Dedifferentiated amniotic fluid mesenchymal stem cell (primary cell): Measurements from ENCODE around the gene RERG.

Experiments used
- DNase-seq: peaks from one replicate; pipeline ENCODE4 v3.0.0-alpha.2; 2016; ENCODE audit errors: extremely low spot score

RERG gene

DNA sequence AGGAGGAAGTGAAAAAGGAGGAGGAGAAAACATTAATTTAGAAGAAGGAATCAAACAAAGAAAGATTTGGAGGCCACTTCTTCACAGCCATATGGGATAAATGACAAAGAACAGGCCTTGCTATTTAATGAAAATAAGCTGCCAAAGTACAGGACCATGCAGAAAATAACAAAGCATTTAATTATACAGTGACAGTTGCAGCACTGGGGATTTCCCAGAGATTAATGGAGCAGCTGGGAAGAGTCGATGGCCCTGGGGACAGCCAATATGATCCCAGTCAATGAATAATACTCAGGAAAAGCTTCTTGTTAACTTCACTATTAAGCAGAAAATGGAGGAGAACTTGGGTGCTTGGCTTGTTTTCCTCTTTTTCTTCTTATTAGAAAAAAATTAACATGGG lies 34.6 kb downstream of the RERG start:
- no peak for DNase-seq

DNA sequence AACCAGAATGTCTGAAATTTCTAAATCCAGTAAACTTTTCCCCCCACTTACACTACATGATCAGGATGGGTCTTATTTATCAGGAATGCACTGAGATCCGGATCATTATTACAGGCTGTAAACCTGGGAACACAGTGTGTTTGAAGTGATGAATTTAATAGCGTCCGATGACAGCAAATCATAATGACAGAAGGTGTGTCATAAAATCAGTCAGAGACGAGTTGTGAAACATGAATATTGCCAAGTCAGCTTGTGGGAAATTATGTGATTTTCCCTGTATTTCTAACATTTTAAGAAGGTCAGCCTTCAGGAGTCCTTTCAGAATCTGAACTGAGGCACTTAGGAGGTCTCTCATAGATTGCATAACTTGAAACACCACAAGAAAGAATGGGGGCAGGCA lies 36.7 kb downstream of the RERG start:
- no peak for DNase-seq

DNA sequence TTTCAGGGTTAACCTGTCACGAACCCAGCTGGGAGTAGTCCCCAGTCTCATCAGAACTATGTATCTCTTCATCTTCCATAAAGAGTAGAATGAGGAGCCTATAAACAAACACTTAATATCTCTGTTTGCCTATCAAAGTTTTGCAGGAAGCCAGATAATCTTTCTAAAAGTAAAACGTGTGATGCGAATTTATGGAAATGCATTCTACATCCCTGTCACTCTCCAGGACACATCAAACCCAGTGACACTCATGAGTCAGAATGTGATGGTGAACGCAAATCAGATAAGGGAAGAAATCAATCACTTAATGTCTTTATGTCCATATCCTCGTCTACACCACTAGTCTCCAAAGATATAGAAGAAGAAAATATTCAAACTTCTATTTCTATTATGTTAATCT lies 37.4 kb downstream of the RERG start:
- no peak for DNase-seq

DNA sequence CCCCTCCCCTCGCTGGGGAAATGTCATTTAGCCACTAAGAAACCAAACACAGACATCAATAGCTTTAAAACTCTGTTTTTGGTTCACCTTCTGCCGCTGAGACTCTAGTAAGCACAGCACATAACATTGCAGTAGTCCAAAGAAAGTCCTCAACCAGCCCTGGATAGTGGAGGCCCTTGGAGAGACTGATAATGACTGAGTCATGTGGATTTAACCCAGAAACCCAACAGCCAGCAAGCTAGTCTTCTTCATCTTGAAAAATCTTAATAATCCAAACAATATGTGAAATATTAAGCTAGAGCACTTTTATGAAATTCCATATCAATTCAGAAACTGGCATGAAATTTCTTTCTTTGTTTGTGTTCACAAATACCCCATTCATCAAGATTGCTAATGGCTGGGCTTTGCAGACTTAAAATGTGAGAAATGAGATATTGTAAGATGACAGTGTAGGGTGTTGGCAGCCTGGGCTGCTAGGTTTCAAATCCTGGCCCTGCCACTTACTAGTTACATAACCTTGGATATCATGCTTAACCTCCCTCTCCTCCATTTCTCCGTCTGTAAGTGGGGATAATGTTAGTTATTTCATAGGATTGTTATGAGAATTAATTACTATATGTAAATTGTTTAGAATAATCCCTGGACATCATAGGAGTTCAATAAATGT lies 40.1 kb downstream of the RERG start:
- DNase-seq = no peak

DNA sequence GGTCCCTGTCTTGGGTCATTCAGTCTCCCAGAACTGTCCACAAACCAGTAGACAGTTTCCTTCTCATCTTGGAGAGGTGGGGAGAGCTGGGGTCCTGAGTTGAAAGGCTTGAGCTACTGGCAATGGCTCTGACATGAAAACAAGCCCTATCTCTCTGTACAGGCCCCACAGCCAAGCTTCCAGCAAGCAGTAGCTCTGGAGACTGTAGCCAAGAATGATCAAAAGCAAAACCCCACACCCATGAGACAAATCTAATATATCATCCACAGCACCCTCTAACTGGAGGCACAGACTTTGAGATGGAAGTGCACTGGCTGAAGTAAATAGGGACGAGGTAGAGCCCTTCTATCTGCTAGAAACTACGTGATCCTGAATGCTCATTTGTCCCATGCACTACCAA lies 40.9 kb downstream of the RERG start:
- DNase-seq = no peak

DNA sequence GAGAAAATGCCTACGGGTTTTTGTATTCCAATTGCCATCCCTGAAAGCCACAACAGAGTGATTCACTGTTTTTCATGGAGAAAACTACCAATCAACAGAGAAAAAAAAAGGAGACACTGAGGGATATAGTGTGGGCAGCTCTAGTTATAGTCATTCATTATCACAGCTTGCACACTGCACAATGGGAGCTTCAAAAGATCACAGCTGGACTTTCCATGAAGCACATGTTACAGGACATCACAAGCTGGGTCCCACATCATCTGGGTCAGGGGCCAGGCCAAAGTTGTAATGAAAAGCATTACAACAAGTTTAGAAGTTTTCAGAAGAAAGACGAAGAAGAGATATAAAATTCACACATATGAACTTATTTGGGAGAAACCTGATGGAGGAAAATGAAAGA lies 41.5 kb downstream of the RERG start:
- no peak for DNase-seq

DNA sequence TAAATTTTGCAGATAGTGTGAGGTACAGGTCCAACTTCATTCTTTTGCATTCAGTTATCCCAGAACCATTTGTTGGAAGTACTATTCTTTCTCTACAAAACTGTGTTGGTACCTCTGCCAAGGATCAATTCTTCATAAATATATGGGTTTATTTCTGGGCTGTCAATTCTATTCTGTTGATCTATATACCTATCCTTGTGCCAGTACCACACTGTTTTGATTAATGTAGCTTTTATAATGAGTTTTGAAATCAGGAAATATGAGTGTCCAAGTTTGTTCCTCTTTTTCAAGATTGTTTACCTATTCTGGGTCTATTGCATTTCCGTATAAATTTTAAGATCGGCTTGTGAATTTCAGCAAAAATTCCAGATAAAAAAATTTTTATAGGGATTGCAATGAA lies 48.1 kb downstream of the RERG start:
- DNase-seq = no peak

DNA sequence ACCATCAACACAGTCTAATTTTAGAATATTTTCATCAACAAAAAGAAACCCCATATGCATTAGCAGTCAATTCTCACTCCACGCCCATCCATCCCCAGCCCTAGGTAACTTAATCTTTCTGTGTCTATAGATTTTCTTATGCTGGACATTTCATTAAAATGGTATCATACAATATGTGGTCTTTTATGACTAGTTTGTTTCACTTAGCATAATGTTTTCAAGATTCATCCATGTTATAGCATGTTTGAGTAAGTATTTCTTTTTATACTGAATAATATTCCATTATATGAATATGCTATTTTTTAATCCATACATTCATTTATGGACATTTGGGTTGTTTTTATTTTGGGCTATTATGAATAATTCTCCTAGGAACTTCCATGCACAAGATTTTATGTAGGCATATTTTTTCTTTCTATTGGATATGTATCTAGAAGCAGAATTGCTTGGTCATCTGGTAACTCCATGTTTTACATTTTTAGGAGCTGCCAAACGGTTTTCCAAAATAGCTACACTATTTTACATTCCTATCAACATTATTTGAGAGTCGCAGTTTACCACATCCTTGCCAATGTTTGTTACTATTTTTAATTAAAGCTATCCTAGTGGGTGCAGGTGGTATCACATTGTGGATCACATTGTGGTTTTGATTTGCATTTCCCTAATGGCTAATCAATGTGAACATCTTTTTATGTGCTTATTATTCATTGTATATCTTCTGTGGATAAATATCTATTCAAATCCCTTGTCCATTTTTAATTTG lies 49.0 kb downstream of the RERG start:
- no peak for DNase-seq

DNA sequence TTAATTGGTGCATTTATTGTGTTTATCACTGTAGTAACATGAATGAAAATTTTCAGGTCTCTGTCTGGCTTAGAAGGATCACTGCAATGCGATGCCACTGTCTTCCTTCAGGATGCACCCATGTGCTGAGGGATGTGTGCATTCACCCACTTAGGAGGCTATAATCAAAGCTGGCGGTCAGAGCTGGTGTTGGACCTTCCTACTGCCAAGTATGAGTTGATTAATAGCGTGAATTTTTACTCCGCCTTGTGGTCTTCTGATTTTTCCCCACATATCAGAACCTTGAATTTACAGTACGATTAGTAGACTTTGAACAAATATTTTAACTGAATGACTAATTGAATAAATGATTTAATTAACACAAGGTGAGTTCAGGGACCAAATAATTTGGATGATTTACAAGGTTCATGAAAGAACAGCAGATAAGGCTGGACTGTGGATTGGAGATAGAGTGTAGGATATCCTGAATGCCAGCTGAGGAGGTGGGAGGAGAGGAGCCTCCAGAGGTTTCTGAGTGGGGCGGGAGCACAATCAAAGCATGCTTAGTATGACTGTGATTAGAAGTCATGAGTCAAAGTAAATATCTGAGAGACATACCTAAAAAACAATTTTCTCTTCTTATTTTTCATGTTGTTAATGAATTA lies 50.1 kb downstream of the RERG start:
- DNase-seq = no peak

DNA sequence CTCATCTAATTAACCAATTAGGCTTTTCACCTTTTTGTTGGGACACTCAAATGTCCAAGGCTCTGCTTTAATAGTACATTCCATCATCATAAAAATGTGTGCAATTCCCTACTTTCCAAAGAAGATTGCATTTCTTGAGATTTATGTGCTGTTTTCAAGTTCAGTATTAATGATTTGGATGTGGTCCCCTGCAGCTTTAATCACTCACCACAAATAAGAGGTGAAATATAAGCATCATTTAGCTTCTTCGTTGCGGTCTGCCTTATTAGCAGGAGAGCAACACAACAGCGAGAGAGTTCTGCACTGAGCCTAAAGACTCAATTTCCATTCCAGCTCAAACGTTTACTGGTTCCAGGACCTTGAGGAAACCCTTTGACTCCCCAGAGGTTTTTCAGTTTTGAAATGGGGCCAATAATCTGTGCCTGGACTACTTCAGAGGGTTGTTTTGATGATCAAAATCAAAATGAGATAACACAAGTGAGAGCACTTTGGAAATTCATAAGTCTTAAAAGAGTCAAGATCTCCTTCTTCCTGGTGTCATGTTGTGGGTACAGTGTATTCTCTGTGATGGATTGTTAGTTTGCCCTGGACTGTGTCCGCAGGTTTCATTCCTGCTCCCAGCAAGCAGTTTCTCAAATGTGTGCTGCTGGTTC lies 53.1 kb downstream of the RERG start:
- no peak for DNase-seq

DNA sequence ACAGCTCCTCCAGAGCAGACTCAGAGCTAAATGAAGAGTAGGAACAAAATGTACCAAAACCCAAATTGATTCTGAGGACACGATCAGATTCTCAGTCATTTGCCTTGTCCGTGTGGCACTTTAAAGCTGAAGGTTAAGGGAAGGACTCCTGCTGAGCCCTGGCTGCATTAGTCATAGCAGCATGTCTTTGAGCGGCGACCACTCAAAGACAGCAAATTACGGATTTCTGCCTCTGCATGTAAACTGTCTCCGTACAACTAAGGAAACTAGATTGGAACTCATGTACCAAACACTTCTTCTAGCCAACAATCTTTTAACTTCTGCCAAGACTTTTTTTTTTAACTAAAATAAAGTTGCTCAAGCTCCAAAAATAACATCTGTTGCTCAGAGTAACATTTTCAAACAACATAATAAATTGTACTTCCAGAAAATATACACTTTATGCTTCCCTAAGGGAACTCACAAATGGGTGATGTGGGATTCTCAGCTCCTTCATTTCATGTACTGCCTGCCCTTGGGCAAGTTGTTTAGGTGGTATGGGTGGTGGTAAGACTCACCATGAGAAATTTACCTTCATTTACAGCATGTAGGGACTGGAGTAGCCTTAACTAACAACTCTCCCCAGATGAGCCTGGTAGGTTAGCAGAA lies 56.1 kb downstream of the RERG start:
- DNase-seq = no peak

DNA sequence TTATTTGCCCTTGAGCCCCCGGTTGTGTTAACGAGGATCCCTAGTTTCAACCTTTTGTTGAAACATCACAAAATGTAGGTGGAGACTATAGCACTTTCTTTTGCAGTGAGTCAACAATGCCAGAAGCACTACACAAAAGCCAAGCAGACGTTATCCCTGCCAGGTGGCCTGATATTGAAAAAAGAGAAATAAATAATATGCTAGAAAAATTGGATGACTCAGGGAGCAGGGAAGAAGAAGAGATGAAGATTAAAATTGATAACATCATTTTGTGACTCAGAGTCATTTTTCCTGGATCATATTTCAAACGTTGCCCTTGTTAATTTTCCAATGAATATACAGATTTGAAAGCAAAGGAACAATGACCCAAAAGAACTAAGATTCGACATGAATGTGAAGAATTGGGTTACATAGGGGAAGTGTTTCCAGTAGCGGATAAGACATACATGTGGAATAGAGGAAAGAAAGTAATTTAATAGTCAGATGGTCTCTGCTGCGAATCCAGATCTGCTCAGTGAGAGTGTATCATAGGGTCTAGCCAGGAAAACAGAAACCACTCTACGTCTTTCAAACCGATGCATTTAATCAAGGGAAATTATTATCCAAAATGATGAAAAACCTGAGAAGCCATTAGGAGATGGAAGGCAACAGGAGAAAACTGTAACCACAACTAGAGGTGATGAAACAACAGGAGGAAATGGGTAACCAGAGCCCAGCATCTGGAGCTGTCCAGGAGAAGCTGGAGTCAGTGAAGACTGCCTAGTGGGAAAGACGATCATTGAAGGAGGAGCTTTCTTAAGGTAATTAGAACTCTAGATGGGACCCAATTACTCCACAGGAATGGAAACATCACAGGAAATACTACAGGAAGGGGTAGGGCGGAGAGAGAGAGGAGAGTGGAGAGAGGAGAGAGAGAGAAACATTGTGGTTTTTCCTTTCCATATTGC lies 57.9 kb downstream of the RERG start:
- no peak for DNase-seq

DNA sequence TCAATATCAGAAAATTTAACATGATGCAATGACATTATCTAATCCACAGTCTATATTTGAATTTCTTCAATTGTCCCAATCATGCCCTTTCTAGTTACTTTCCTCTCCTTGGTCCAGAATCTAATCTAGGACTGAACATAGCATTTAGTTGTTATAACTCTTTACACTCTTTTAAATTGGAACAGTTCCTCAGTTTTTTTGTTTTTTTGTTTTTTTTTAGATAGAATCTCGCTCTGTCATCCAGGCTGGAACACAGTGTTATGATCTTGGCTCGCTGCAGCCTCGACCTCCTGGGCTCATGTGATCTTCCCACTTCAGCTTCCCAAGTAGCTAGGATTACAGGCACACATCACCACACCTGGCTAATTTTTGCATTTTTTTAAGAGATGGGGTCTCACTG lies 63.1 kb downstream of the RERG start:
- no peak for DNase-seq

DNA sequence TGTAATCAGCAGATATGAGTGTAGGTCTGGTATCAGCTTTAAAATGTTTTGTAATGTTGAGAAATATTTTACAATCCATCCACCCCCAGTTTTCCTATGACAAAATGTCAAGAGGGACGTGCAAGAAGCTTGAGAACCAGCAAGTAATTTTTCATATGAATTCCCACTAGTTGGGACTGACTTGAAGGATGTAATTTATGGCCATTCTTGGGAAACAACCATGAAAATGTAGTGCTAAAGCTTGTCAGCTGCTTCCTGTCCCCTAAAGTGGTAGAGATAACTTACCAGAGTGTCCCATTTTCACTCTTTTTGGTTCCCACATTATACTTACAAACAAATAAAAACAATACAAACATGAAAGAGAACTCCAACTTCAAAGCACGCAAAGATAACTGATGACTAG lies 63.9 kb downstream of the RERG start:
- DNase-seq = no peak

DNA sequence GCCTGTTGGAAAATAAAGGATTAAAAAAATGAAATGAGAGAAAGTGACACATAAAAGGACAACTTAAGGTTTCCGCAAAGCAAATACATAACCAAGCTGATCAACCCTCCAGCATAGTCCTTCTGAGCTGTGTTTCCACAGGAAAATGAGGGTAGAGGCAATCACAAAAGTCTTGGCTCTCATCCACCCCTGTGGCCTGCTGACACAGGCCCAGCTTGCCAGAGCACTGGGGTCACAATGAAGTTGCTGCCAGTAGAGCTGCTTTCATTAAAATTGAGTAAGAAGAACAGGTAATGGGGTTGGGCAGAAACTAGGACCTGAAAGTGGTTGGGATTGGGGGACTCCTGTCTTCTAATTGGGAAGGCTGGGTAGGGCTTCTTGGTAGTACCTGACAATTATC lies 65.9 kb downstream of the RERG start:
- no peak for DNase-seq

DNA sequence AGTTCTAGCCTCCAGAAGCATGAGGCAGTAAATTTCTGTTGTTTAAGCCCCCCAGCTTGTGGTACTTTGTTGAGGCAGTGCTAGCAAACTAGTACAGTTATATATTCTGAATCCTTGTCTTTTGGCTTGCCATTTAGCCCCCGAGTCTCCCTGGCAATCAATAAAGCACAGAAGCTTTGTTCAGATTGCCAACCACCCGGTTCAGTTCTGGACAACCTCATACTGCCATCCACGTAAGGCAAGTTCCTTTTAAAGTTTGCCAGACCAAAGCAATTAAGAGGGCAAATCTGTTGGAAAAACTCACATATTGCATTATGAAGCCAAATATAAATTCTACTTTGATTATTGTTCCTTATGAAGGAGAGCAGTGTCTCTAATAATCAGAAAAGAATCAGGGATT lies 67.1 kb downstream of the RERG start:
- DNase-seq = no peak

DNA sequence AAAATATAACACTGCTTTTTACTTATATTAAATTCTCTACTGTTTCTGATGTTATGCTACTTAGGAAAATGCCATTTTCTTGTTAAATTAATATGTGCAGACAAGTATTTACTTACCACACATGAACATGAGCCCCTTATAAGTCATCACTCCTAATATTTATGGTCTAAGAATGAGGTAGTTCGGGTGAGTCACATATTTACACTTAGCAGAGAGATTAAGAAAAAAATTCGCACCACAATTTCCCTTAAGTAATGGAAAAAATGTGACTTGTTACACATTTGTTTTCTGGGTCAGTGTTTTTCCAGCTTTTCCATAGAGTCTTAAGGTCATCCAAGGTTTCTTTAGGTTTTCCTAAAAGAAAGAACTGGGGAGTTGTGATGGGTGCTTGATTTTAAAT lies 68.3 kb downstream of the RERG start:
- DNase-seq = no peak

DNA sequence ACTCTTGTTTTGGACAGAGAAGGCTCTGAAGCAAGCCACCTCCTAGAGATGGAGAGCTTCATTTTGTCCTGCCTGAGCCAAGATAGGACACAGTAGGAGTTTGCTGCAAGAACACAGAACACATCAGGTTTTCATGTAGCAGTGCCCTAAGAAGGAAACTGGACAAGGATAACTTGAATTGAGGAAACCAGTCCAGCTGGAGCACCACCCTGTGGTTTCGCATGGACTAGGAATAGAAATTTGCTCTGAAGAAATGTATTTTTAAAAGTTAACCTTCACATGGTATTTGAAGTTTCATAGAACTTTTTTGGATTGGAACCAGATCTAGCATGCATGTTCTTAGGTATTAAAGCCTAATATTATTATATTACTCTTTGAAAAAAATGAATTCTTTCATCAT lies 68.8 kb downstream of the RERG start:
- no peak for DNase-seq

DNA sequence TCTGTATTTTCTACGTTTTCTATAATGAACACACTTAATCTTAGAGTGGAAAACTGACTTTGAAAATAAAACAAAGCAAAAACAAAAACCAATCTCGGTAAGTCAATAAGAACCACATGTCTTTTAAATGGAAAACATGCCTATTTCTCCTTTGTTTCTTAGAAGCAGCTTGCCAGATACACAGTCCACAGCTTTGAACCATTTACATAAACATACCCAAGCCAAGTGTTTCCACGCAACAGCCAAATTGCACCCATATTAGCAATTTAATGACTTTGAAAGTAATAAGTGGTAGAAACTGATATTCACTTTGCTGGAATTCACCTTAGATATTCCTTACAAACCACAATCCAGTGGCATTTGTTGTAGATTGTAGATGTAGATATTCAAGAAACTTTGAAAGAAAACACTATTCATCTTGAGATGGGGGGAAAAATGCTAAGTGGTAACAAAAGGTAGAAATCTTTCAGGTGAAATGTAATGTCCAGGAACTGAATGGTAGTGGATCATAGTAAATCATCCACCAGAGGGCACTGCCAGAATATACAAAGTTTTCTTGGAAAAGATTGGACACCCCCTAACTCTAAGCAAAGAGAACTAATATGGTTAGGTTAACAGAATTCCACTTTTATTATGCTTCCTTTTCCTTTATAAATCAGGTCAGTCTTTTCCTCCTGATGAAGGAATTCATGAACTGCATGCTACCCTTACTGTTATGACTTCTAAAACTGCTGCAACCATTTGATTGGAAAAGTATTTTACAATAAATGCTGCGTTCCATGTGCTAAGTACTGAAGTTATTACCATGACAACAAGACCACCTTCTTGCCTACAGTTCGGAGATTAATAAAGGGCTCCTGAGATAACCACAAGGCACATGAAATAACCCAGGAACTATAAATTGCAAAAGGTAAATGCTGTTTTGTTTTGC lies 69.8 kb downstream of the RERG start:
- no peak for DNase-seq

DNA sequence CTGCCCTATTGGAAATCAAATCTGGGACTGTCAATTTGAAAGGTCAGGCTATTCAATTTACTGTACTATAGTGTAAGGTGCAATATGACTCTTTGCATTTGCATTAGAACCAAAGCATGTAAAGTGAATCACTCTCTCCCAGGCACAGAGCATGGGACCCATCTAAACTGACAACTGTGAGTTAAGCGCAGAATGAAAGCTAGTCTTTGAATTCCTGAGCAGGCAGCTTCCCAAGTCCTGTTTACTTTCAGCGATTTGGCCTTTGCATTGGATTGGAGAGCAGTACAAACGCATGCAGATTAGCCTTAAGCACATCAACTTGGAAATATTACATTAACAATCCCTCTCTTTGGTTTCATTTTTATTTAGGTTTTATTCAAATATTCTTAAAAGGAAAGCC lies 74.6 kb downstream of the RERG start:
- DNase-seq = no peak
